Measurements from ENCODE around the gene AUTS2.

AUTS2 gene

GRCh38 chr7:69678494-69679187, 80.4 kb downstream of the AUTS2 start:
- Histone ChIP-seq H3K27ac (replicated peaks) (no peak overlapping the region), H3K27me3 (ENCODE audit: insufficient read depth, poor library complexity, severe bottlenecking) (no peaks in the 10 kb centered on the region), H3K4me3 (replicated peaks; ENCODE audit: insufficient read depth, low read length) (no peak overlapping the region)
- no peak for DNase-seq (ENCODE audit: low read depth in 1 of 2, low spot score in 1 of 2)
- TF ChIP-seq CTCF (IDR thresholded peaks at IDR 0.05; ENCODE audit: insufficient read depth, low read length) (no peak), POLR2AphosphoS5 (IDR thresholded peaks at IDR 0.05; ENCODE audit: low read depth) (no peak), REST (IDR thresholded peaks at IDR 0.05; ENCODE audit: insufficient replicate concordance, low read depth) (no peak), GABPA (IDR thresholded peaks at IDR 0.05; ENCODE audit: low read depth) (no peak), SPI1 (IDR thresholded peaks at IDR 0.05; ENCODE audit: borderline replicate concordance, low read depth) (no peak)

GRCh38 chr7:69681181-69681580, 82.9 kb downstream of the AUTS2 start:
- no peaks in the 10 kb centered on the region for H3K27me3 ChIP-seq (ENCODE audit: insufficient read depth, poor library complexity, severe bottlenecking)
- no peak overlapping the region for H3K27ac ChIP-seq (replicated peaks)
- TF ChIP-seq POLR2AphosphoS5 (IDR thresholded peaks at IDR 0.05; ENCODE audit: low read depth) (no peak), SPI1 (IDR thresholded peaks at IDR 0.05; ENCODE audit: borderline replicate concordance, low read depth) (no peak), CTCF (IDR thresholded peaks at IDR 0.05; ENCODE audit: insufficient read depth, low read length) (no peak), GABPA (IDR thresholded peaks at IDR 0.05; ENCODE audit: low read depth) (no peak), REST (IDR thresholded peaks at IDR 0.05; ENCODE audit: insufficient replicate concordance, low read depth) (no peak)
- no peak for DNase-seq (ENCODE audit: low read depth in 1 of 2, low spot score in 1 of 2)
- no peak overlapping the region for H3K4me3 ChIP-seq (replicated peaks; ENCODE audit: insufficient read depth, low read length)

- Histone ChIP-seq H3K4me3 (replicated peaks; ENCODE audit: insufficient read depth, low read length) (no peak overlapping the region), H3K27ac (replicated peaks) (0 out of 2 replicates have a peak overlapping the region, but pooled peaks have one; percentile 28), H3K27me3 (ENCODE audit: insufficient read depth, poor library complexity, severe bottlenecking) (no peaks in the 10 kb centered on the region)
- peak in 1 of 2 experiments; percentile 26 for DNase-seq (ENCODE audit: low read depth in 1 of 2, low spot score in 1 of 2)
- TF ChIP-seq CTCF (IDR thresholded peaks at IDR 0.05; ENCODE audit: insufficient read depth, low read length): no peak
- TF ChIP-seq POLR2AphosphoS5 (IDR thresholded peaks at IDR 0.05; ENCODE audit: low read depth): no peak
- no peak for TF ChIP-seq SPI1 (IDR thresholded peaks at IDR 0.05; ENCODE audit: borderline replicate concordance, low read depth)
- no peak for TF ChIP-seq REST (IDR thresholded peaks at IDR 0.05; ENCODE audit: insufficient replicate concordance, low read depth)
- TF ChIP-seq GABPA (IDR thresholded peaks at IDR 0.05; ENCODE audit: low read depth): no peak
Measured at GRCh38 chr7:69682518-69682917, 84.2 kb downstream of the AUTS2 start.

Data from HL-60 (cell line).